VCaP (cell line): Measurements from ENCODE around the gene SMIM45.

ENCODE experiments used
- H3K27ac ChIP-seq: fragments of 450-650 bp; 2 replicates; pipeline ENCODE4 v1.5.1; 2017
- TF ChIP-seq, protein P1 (sequence below): fragments of 450-650 bp; conservative IDR thresholded peaks from 2 replicates; pipeline ENCODE4 v1.5.1; 2017; ENCODE audit warnings: mild to moderate bottlenecking, moderate library complexity

The SMIM45 gene

GRCh38 chr22:41913842-41914534, 38.0 kb upstream of the SMIM45 start:
- no peak overlapping the region for H3K27ac ChIP-seq
- TF ChIP-seq, protein P1, sequence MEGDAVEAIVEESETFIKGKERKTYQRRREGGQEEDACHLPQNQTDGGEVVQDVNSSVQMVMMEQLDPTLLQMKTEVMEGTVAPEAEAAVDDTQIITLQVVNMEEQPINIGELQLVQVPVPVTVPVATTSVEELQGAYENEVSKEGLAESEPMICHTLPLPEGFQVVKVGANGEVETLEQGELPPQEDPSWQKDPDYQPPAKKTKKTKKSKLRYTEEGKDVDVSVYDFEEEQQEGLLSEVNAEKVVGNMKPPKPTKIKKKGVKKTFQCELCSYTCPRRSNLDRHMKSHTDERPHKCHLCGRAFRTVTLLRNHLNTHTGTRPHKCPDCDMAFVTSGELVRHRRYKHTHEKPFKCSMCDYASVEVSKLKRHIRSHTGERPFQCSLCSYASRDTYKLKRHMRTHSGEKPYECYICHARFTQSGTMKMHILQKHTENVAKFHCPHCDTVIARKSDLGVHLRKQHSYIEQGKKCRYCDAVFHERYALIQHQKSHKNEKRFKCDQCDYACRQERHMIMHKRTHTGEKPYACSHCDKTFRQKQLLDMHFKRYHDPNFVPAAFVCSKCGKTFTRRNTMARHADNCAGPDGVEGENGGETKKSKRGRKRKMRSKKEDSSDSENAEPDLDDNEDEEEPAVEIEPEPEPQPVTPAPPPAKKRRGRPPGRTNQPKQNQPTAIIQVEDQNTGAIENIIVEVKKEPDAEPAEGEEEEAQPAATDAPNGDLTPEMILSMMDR, result no peak

DNA sequence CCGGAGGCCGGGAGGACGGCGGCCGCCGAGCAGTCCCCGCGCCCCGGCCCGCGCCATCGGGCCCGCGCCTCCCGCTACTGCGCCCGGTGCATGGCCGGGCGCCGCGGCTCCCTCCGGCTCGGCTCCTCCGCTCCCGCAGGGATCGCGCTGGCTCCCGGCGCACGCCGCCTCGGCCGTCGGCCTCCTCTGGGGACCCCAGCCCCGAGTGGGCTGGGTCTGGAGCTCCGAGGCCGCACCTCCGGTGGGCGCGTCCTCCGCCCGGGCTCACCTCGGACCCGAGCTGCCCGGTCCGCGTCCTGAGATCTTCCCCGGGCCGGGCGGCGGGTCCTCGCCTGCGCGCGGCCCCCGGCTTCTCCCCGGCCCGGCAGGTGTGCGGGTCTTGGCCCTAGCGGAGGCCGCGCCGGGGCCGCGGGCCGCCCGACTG, 37.3 kb upstream of the SMIM45 start:
- TF ChIP-seq, protein P1, result no peak
- H3K27ac ChIP-seq, result peak overlapping the region; percentile 24; the same call in 1 of the 2 replicates

- TF ChIP-seq, protein P1, result no peak
- peak within 1 kb of the TSS; percentile 24; the same call in 1 of the 2 replicates for H3K27ac ChIP-seq
Measured at GRCh38 chr22:41915035-41915785, 36.7 kb upstream of the SMIM45 start, which contains the start of gene SHISA8. SHISA8 (minus strand) TSS chr22:41915074; CDS start chr22:41914667, 407 bp downstream.

DNA sequence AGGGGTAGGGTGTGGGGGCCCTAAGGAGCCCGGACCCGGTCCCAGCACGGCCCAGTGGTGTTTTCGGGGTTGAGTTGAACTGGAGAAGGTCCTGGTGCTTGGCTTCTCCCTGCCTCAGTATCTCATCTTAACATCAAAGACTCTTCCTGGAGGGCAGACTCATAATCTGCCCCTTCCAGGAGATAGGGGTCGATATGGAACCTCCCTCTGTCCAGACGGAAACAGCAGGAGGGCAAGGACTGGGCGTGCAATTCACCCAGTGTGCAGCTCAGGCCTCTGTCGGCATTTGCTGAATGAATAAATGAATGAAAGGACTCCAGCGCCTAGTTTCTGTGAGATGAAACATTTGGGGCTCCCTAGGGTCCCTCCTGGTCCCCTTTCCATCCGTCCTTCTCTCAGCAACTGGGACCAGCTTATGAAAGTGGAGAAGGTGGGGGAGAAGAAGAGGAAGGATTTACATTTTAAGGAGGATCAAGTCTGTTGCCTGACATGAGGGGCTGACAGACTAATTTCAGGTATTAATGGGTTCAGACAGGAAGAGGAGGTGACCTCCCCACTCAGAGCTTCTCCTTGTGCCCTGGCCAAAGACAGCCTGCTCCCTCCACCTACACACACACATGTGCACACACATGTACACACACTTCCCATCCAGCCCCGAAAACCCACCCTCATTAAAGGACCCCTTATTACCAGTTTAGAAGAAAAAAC, 36.0 kb upstream of the SMIM45 start:
- no peak overlapping the region for H3K27ac ChIP-seq
- TF ChIP-seq, protein P1, result no peak

GRCh38 chr22:41916745-41917358, 35.1 kb upstream of the SMIM45 start:
- TF ChIP-seq, protein P1, result no peak
- H3K27ac ChIP-seq, result no peak overlapping the region

GRCh38 chr22:41917375-41917902, 34.5 kb upstream of the SMIM45 start:
- TF ChIP-seq, protein P1, result no peak
- H3K27ac ChIP-seq, result no peak overlapping the region
